HFFc6 (cell line): ENCODE measurements around the gene SPATA32. TPM values are rescaled to one million over a fixed set of nuclear protein-coding genes. Genes with fewer than 3 reads are reported as not detected.

Experiments used
- DNase-seq: peaks from one replicate; pipeline ENCODE4 v3.0.0-alpha.2; 2018
- H3K27ac Mint-ChIP-seq: 2 replicates; pipeline ENCODE4 v1.8.0; 2020; ENCODE audit warnings: mild to moderate bottlenecking, mixed read lengths
- H3K27me3 Mint-ChIP-seq: 2 replicates; pipeline ENCODE4 v1.8.0; 2021; ENCODE audit warnings: mild to moderate bottlenecking, moderate library complexity, mixed read lengths; ENCODE audit not compliant: insufficient read depth
- H3K36me3 Mint-ChIP-seq: 2 replicates; pipeline ENCODE4 v1.8.0; 2021; ENCODE audit warnings: low read depth, mixed read lengths
- H3K4me1 Mint-ChIP-seq: 2 replicates; pipeline ENCODE4 v1.8.0; 2020; ENCODE audit warnings: low read depth, mixed read lengths
- H3K4me3 Mint-ChIP-seq: 2 replicates; pipeline ENCODE4 v1.8.0; 2020; ENCODE audit warnings: mild to moderate bottlenecking, moderate library complexity, mixed read lengths
- H3K9me3 Mint-ChIP-seq: 2 replicates; pipeline ENCODE4 v1.8.0; 2020; ENCODE audit warnings: mild to moderate bottlenecking, mixed read lengths
- CTCF ChIP-seq: fragments of 200-600 bp; sonication (generic); IDR thresholded peaks from 2 replicates; pipeline ENCODE4 v1.5.0; 2021; ENCODE audit warnings: antibody characterized with exemption, mild to moderate bottlenecking
- total RNA-seq, 6 experiments: library from RNA; stranded (reverse); fragmentation: NEBNext Ultra II Directional; extraction: Animal tissue kit (Norgen Biotek cat#: 25700); gene quantifications; 2 replicates in 1 of 6; 3 replicates in 5 of 6; pipeline ENCODE4 v1.2.3, GENCODE V29; 2021

The SPATA32 gene
- total RNA-seq, 6 experiments from 2014 or later: 0.11 TPM; not detected in 5

GRCh38 chr17:45221081-45222013 lies 40.5 kb downstream of the SPATA32 start, which contains the start of gene FMNL1:
TSS of gene FMNL1 (plus strand) at chr17:45221885. CDS start at chr17:45222125, 240 bp downstream.
- Mint-ChIP-seq H3K27me3 (peaks cover 9% of the 10 kb centered on the region; the same call in 1 of the 2 replicates), H3K4me3 (peak within 1 kb of the TSS; percentile 69)

GRCh38 chr17:45220079-45220478 lies 41.8 kb downstream of the SPATA32 start:
- Mint-ChIP-seq H3K4me3 (no peak overlapping the region), H3K36me3 (no peaks in the 10 kb centered on the region), H3K4me1 (peaks cover 9% of the 10 kb centered on the region), H3K9me3 (no peaks in the 10 kb centered on the region), H3K27me3 (peaks cover 9% of the 10 kb centered on the region; the same call in 1 of the 2 replicates), H3K27ac (no peak overlapping the region)
- no peak for TF ChIP-seq CTCF
- DNase-seq: no peak

More at GRCh38 chr17:45221081-45222013, 40.5 kb downstream of the SPATA32 start, which contains the start of gene FMNL1:
- no peak for DNase-seq
- H3K36me3 Mint-ChIP-seq: no peaks in the 10 kb centered on the region
- no peak within 1 kb of the TSS for H3K27ac Mint-ChIP-seq
- no peak for TF ChIP-seq CTCF
- H3K9me3 Mint-ChIP-seq: no peaks in the 10 kb centered on the region
- H3K4me1 Mint-ChIP-seq: peaks cover 22% of the 10 kb centered on the region

- TF ChIP-seq CTCF: peak; percentile 99
- Mint-ChIP-seq H3K36me3 (no peaks in the 10 kb centered on the region), H3K9me3 (no peaks in the 10 kb centered on the region), H3K4me3 (no peak overlapping the region; the same call in 1 of the 2 replicates), H3K27me3 (peaks cover 11% of the 10 kb centered on the region; the same call in 1 of the 2 replicates), H3K27ac (no peak overlapping the region), H3K4me1 (peaks cover 7% of the 10 kb centered on the region)
- peak; percentile 62 for DNase-seq
These were observed 42.8 kb downstream of the SPATA32 start for GRCh38 chr17:45218895-45219661.

Other genes with a start within 250 kb of the SPATA32 start
- 10 to 100 TPM; 34.0 to 38.9 (median 35.8) TPM for gene DCAKD, start 210.5 kb downstream of the SPATA32 start, total RNA-seq
- gene NMT1, start 200.8 kb downstream of the SPATA32 start, total RNA-seq: 100 to 1,000 TPM; 135 to 152 (median 142) TPM
- 100 to 1,000 TPM in 1 of 6 experiments, 10 to 100 TPM in 5; 77.2 to 112 (median 83.8) TPM for gene PLCD3, start 129.6 kb downstream of the SPATA32 start, total RNA-seq
- 1 to 10 TPM; 5.0 to 8.0 (median 6.5) TPM for gene ACBD4, start 126.4 kb downstream of the SPATA32 start, total RNA-seq
- 10 to 100 TPM; 31.8 to 42.0 (median 34.5) TPM for gene HEXIM1, start 113.6 kb downstream of the SPATA32 start, total RNA-seq
- gene HEXIM2, start 100.2 kb downstream of the SPATA32 start, total RNA-seq: 1 to 10 TPM; 4.8 to 9.5 (median 6.2) TPM
- gene FMNL1, start 40.2 kb downstream of the SPATA32 start, total RNA-seq: 1 to 10 TPM; 1.6 to 8.0 (median 6.0) TPM
- 1 to 10 TPM; 5.6 to 8.8 (median 6.6) TPM for gene MAP3K14, start 54.9 kb upstream of the SPATA32 start, total RNA-seq
- 1 to 10 TPM; 1.8 to 3.8 (median 2.7) TPM for gene ARHGAP27, start 170.8 kb upstream of the SPATA32 start, total RNA-seq
- 10 to 100 TPM; 32.0 to 43.1 (median 36.5) TPM for gene PLEKHM1, start 228.6 kb upstream of the SPATA32 start, total RNA-seq